ENCODE data around the gene GPC5. TPM values are rescaled to one million over a fixed set of nuclear protein-coding genes. Genes with fewer than 3 reads are reported as not detected.
"Not testable (repeated sequence)": the region's sequence is repeated elsewhere in the genome, so short reads cannot be mapped to it uniquely, and the experiment has no call there.

GPC5 gene
- total RNA-seq, 1 donor from 2014 or later: 0.57 TPM

GRCh38 chr13:92265408-92265807 is 867.0 kb downstream of the GPC5 start:
- no peaks in the 10 kb centered on the region for H3K36me3 Mint-ChIP-seq (ENCODE audit: insufficient read depth)
- no peak for DNase-seq (ENCODE audit: low spot score, unreplicated experiment)
- TF ChIP-seq CTCF (IDR thresholded peaks at IDR 0.05; ENCODE audit: unreplicated experiment): no peak
- no peaks in the 10 kb centered on the region for H3K9me3 Mint-ChIP-seq (ENCODE audit: low read depth)
- no peaks in the 10 kb centered on the region for H3K27me3 Mint-ChIP-seq
- no peak overlapping the region for H3K27ac Mint-ChIP-seq
- no peak overlapping the region for H3K4me3 Mint-ChIP-seq (ENCODE audit: low read depth)
- H3K4me1 Mint-ChIP-seq (ENCODE audit: low read depth): no peaks in the 10 kb centered on the region

GRCh38 chr13:92270990-92271389 is 872.6 kb downstream of the GPC5 start:
- H3K4me3 Mint-ChIP-seq (ENCODE audit: low read depth): no peak overlapping the region
- no peak overlapping the region for H3K27ac Mint-ChIP-seq
- H3K4me1 Mint-ChIP-seq (ENCODE audit: low read depth): no peaks in the 10 kb centered on the region
- H3K9me3 Mint-ChIP-seq (ENCODE audit: low read depth): no peaks in the 10 kb centered on the region
- no peaks in the 10 kb centered on the region for H3K27me3 Mint-ChIP-seq
- DNase-seq (ENCODE audit: low spot score, unreplicated experiment): no peak
- H3K36me3 Mint-ChIP-seq (ENCODE audit: insufficient read depth): no peaks in the 10 kb centered on the region
- no peak for TF ChIP-seq CTCF (IDR thresholded peaks at IDR 0.05; ENCODE audit: unreplicated experiment)

- no peak overlapping the region for H3K4me3 Mint-ChIP-seq (ENCODE audit: low read depth)
- no peaks in the 10 kb centered on the region for H3K27me3 Mint-ChIP-seq
Measured at GRCh38 chr13:92272177-92272576, 873.8 kb downstream of the GPC5 start.

GRCh38 chr13:92280986-92281385 is 882.6 kb downstream of the GPC5 start:
- not testable (repeated sequence) for DNase-seq (ENCODE audit: low spot score, unreplicated experiment); H3K36me3 Mint-ChIP-seq (ENCODE audit: insufficient read depth); H3K4me1 Mint-ChIP-seq (ENCODE audit: low read depth); H3K4me3 Mint-ChIP-seq (ENCODE audit: low read depth); H3K27ac Mint-ChIP-seq; H3K27me3 Mint-ChIP-seq
- peaks cover 21% of the 10 kb centered on the region for H3K9me3 Mint-ChIP-seq (ENCODE audit: low read depth)

More at GRCh38 chr13:92272177-92272576, 873.8 kb downstream of the GPC5 start:
- no peak for TF ChIP-seq CTCF (IDR thresholded peaks at IDR 0.05; ENCODE audit: unreplicated experiment)
- no peaks in the 10 kb centered on the region for H3K36me3 Mint-ChIP-seq (ENCODE audit: insufficient read depth)
- no peak for DNase-seq (ENCODE audit: low spot score, unreplicated experiment)
- no peaks in the 10 kb centered on the region for H3K4me1 Mint-ChIP-seq (ENCODE audit: low read depth)
- no peak overlapping the region for H3K27ac Mint-ChIP-seq
- no peaks in the 10 kb centered on the region for H3K9me3 Mint-ChIP-seq (ENCODE audit: low read depth)

- not testable (repeated sequence) for H3K27me3 Mint-ChIP-seq; H3K4me1 Mint-ChIP-seq (ENCODE audit: low read depth); H3K36me3 Mint-ChIP-seq (ENCODE audit: insufficient read depth); H3K4me3 Mint-ChIP-seq (ENCODE audit: low read depth); DNase-seq (ENCODE audit: low spot score, unreplicated experiment); H3K27ac Mint-ChIP-seq
- peaks cover 35% of the 10 kb centered on the region for H3K9me3 Mint-ChIP-seq (ENCODE audit: low read depth)
Measured at GRCh38 chr13:92290718-92291307, 892.4 kb downstream of the GPC5 start.

- not testable (repeated sequence) for H3K27ac Mint-ChIP-seq; H3K36me3 Mint-ChIP-seq (ENCODE audit: insufficient read depth); H3K4me1 Mint-ChIP-seq (ENCODE audit: low read depth); H3K27me3 Mint-ChIP-seq; DNase-seq (ENCODE audit: low spot score, unreplicated experiment); H3K4me3 Mint-ChIP-seq (ENCODE audit: low read depth)
- H3K9me3 Mint-ChIP-seq (ENCODE audit: low read depth): peaks cover 27% of the 10 kb centered on the region
Measured at GRCh38 chr13:92294533-92294932, 896.1 kb downstream of the GPC5 start.

- H3K27me3 Mint-ChIP-seq; H3K4me3 Mint-ChIP-seq (ENCODE audit: low read depth); H3K4me1 Mint-ChIP-seq (ENCODE audit: low read depth); H3K36me3 Mint-ChIP-seq (ENCODE audit: insufficient read depth); DNase-seq (ENCODE audit: low spot score, unreplicated experiment); H3K27ac Mint-ChIP-seq: not testable (repeated sequence)
- peaks cover 23% of the 10 kb centered on the region for H3K9me3 Mint-ChIP-seq (ENCODE audit: low read depth)
Measured at GRCh38 chr13:92296154-92296671, 897.8 kb downstream of the GPC5 start.

All from progenitor cell of endocrine pancreas (in vitro differentiated cells).